GM21723 (cell line): ENCODE measurements around the gene FRYL.

Source experiments
- ATAC-seq: cut with Tn5 transposase; IDR thresholded peaks from one replicate; pipeline ENCODE4 v1.9.1; 2021; ENCODE audit warnings: mild to moderate bottlenecking, moderate library complexity; ENCODE audit not compliant: unreplicated experiment

FRYL gene

GRCh38 chr4:48566034-48566384, 214.1 kb downstream of the FRYL start:
- ATAC-seq, result no peak

GRCh38 chr4:48565362-48566033, 214.6 kb downstream of the FRYL start:
- ATAC-seq, result no peak

GRCh38 chr4:48564151-48564550, 215.9 kb downstream of the FRYL start:
- ATAC-seq, result no peak

- ATAC-seq, result no peak
Observed at GRCh38 chr4:48558819-48559218, 221.3 kb downstream of the FRYL start.

GRCh38 chr4:48558026-48558425, 222.1 kb downstream of the FRYL start:
- ATAC-seq, result no peak

- no peak for ATAC-seq
Observed at GRCh38 chr4:48557478-48557877, 222.6 kb downstream of the FRYL start.

- ATAC-seq, result no peak
Observed at GRCh38 chr4:48556268-48556667, 223.8 kb downstream of the FRYL start.

- no peak for ATAC-seq
Observed at GRCh38 chr4:48554606-48555005, 225.5 kb downstream of the FRYL start.

- ATAC-seq, result no peak
Observed at GRCh38 chr4:48553720-48554119, 226.4 kb downstream of the FRYL start.

GRCh38 chr4:48546336-48546735, 233.7 kb downstream of the FRYL start:
- no peak for ATAC-seq

- ATAC-seq, result no peak
Observed at GRCh38 chr4:48543796-48544195, 236.3 kb downstream of the FRYL start.

GRCh38 chr4:48542888-48543287, 237.2 kb downstream of the FRYL start:
- no peak for ATAC-seq

GRCh38 chr4:48539597-48539996, 240.5 kb downstream of the FRYL start:
- ATAC-seq, result no peak

- no peak for ATAC-seq
Observed at GRCh38 chr4:48538358-48538757, 241.7 kb downstream of the FRYL start.

- ATAC-seq, result no peak
Observed at GRCh38 chr4:48526406-48526805, 253.7 kb downstream of the FRYL start.

- no peak for ATAC-seq
Observed at GRCh38 chr4:48518143-48518542, 261.9 kb downstream of the FRYL start.

- no peak for ATAC-seq
Observed at GRCh38 chr4:48509543-48509942, 270.5 kb downstream of the FRYL start.

GRCh38 chr4:48506716-48507115, 273.4 kb downstream of the FRYL start:
- no peak for ATAC-seq

GRCh38 chr4:48504352-48504751, 275.7 kb downstream of the FRYL start:
- no peak for ATAC-seq

- ATAC-seq, result no peak
Observed at GRCh38 chr4:48504026-48504330, 276.1 kb downstream of the FRYL start.

GRCh38 chr4:48503233-48504025, 276.6 kb downstream of the FRYL start:
- no peak for ATAC-seq

- ATAC-seq, result peak; percentile 88
Observed at GRCh38 chr4:48499551-48500066, 280.5 kb downstream of the FRYL start.

- ATAC-seq, result no peak
Observed at GRCh38 chr4:48498895-48499294, 281.2 kb downstream of the FRYL start.
